IPS DF 4.7 (cell line): ENCODE data around the gene SYS1.
"Not testable (repeated sequence)": the region's sequence is repeated elsewhere in the genome, so short reads cannot be mapped to it uniquely, and the experiment has no call there.

Source experiments
- DNase-seq: peaks from one replicate; pipeline ENCODE4 v3.0.0-alpha.2; 2013; ENCODE audit warnings: low spot score; ENCODE audit errors: extremely low read depth

SYS1 gene

DNA sequence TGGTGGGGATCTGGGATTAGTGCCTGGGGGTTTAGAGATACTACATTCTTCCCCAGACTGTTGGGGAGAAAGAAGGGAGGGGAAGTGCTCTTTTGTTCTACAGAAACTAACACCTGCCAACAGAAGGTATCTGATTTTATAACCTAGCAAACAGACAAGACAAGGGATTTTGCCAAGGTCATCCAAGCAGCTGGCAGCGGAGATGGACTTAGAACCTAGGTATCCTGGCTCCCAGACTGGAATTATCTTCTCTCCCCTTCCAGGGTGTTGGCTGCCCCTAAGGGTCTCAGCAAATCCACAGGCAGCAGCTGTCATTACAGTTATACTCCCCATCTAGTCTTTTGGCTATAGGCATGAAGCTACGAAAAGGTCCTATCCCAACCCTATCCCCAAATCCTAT, 23.2 kb upstream of the SYS1 start:
- no peak for DNase-seq

DNA sequence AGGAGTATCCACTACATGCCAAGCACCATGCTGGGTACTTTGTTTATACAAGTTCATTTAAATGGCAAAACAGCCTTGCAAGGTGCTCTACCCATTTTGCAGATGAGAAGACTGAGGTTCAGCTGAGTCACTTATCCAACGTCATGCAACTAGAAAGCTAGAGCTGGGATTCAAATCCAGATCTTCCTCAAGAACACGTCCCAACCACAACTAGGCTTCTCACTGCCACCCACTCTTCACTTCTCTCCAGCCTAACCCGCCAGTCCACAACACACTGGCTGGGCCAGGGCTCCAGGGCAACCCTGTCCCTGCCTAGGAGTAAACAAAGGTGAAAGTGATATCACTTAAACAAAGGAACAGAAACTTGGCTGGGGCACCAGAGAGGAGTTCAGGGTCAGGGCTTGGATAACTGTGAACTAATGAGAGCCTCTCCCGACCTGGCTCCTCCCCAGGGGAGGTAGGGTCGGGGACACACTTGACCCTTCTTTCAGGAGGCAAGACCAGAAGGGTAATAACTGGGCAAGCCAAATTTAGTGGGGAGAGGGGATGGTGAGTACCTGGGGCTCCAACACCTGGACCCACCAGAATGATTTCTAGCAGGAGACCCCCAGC, 22.6 kb upstream of the SYS1 start:
- no peak for DNase-seq

DNA sequence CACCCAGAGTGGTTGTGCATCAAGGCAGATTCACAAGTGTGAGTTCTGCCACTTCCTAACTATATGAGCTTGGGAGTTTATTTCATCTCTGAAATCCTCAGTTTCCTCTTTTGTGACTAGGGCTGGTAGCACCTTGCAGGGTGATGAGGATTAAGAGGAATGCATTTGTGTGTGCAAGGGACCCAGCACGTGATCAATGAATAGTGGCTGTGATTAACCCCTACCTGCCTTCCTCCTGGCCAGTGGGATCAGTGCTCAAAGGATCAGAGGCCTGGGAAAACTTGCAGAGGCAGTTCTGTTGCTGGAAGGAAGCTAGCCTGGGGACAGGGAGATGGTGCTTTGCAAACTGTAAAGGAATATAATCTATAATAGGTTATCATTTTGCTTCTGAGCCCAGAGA, 22.0 kb upstream of the SYS1 start:
- DNase-seq = no peak

DNA sequence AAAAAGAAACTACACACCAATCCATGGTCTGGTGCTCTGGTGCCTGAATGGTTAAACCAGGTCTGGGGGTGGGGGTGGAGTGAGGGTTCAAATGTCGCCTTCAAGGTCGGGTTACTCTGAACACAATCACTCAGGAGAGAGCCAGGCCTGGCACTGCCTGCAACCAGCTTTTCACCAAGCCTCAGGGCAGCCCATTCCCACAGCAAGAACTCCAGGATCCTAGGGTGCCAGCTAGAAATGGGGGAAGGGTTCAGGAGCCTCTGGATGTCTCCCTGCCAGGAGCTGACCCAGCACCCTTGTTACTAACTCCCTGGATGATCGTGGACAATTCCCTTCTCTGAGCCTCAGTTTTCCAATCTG, 21.4 kb upstream of the SYS1 start:
- no peak for DNase-seq

DNA sequence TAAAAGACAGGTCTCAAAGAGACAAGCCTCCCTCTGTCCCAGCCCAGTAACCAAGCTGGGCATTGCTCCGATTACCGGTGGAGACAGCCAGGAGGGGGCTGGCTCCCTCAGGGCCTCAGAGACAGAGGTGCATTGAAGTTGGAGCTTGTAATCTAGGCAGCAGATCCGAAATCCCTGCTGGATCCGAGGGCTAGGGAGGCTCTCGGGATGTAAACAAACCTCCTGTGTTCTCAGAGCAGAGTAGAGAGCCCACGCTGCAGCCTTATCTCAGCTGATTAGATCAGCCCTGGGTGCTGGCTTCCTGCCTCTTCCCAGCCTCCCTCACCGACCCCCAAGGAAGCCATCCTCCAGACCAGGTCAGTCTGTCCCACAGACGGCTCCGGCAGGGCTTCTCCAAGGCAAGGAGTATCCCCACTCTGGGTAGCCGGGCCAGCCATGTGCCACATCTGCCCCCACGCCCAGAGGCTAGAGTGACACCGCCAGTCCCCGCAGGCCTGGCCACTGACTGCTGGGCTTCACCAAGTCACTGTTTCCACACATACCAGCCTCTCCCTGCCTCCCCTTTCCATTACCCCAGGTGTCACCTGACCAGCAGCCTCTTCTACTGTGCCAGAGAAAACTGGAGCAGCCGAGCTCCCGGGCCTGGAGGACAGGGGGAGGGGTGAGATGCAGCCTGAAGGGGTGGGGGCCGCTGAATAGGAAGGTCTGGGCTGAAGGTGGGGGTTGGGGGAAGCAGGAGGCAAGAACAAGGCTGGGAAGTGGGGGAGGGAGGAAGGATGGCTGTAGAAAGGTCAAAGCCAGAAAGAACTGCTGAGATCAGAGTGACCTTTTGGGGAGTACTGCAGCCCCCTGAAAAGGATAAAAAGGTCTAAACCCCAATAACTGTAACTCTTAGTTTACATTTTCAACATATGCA, 20.8 kb upstream of the SYS1 start:
- no peak for DNase-seq

DNA sequence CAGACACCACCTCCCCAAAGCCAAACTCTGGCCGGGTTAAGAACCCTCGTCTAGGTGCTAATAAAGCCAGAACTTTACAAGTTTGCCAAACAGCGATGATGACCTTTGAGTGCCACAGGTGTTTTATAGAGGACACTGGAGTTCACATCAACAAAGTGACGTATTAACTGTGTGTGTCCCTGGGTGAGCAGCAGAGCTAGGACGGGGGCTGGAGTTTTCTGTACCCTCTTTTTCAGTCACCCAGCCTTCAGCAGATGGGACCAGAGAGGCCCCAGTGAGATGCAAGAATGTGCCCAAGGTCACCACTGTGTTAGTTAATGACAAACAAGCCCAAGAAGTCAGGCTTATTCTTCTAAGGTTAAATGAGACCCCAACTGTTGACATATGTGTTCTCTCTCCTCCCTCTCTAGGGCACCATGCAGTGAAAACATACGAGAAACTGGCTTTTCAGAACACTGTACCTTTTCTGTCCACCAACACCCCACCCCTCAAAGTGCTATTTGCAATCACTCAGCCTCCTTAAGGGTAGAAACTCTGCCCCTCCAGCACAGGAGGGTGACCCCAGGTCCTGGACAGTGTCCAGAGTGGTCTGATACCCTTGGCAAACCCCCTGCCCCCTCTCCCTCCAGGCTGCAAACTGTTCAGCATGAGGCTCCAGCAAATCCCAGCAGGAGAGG, 20.0 kb upstream of the SYS1 start:
- no peak for DNase-seq

DNA sequence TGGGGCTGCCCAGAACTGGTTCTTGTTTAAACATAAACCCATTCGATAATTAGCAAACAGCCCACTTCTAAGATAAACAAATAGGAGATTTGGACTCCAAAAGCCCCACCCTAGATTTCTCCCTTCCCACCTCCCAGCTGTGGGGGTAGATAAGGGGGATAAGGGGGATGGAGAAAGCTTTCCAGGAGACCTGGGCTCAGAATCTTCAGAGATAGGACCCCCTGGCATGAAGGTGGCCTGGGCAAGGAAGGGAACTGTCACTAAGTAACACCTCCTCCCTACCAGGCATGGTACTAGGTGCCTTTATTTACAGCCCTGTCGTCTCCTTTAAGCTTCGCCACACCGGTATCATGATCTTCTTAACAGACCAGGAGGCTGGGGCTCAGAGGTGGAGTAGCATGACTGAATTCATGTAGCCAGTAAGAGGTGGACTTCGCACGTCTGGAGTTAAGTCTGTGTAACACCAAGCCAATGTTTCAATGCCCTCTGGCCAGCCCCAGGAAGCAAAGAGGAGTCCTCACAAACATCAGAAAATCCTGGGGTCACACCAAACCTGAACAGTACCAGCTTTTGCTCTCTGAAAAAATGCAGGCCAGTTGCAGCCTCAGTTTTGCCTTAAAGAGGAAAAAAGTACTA, 19.3 kb upstream of the SYS1 start:
- DNase-seq = no peak

DNA sequence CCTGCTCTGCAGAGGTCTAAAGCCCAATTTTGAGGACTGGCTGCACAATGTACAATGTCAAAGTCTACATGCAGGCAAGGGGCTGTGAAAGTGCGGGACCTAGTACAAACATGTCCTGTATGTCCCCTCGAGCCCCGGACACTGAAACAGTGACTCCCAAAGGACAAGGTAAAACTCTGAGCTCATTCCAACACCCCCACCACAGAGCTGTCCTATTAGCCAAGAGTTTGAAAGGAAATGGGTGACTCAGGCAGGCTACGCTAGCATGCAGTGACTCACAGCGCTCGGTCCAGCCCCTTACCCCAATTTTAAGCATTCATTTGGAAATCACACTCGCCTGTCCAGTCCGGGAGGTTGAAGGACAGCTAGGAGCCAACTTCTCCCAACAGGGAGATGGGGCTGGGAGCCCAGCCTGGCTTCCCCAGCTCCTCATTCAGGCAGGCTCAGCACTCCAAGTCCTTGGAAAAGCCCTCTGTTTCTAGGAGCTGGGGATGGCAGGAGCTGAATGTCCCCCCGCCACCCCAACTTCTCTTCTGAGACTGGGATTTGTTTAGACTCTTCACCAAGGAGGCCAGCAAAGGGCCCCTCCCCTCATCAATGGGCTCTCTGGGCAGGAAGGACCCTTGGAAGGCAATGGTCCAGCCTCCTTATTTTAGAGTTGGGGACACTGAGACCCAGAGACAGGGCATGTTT, 18.6 kb upstream of the SYS1 start:
- DNase-seq = no peak

DNA sequence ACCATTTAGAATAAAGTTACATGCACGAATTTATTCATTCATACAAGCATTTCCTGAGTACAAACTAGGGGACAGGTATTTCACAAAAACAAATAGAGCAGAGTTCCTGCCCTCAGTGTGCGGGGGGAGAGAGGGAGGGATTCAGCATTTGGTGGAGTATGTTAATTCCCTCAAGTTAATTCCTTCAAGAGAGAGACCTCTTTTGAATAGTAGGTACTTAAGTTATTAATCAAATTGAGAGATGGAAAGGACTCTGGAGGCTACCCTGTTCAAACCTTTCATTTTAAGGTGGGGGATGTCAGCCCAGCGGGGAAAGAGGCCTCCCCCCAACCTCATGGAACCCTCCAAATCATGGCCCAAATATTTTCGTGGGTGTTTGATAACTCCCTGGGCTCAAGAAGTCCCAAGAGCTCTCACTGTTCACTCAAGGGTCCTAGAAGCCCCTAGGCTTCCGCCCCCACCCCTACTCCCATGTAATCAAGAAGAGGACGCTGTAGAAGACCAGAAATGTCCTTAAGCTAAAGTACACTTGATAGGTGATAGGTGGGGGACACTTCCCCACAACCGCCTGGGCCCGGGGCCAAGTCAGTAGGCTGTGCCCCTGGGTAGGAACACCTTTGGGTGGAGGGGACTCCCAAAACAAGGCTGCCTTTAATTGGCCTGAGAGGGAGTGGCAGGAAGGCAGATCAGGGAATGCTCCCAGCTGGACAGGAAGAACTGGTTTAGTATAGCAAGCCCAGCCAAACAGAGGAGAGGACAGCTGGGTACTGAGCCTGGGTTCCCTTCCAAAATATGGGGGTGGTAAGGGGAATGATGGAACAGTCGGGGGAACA, 17.6 kb upstream of the SYS1 start:
- DNase-seq = no peak

DNA sequence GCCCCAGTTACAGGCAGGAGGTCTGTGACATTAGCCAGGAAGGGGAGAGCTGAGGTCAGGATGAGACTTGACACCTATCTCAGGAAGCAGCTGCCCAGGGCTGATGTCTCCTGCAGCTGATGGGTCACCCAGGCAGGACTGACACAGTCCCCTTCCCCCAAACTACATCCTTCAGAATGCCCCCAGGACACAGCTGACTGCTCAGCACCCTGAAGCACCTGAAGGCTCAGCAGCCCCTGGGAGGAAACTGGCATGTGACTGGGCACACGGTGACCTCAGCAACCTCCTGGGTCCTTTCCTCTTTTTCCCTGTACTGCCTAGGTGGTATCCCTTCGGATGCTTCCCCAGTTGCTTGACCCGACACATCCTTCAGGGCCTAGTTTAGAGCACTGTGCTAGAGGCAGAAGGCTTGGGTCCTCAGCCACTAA, 16.7 kb upstream of the SYS1 start:
- no peak for DNase-seq

DNA sequence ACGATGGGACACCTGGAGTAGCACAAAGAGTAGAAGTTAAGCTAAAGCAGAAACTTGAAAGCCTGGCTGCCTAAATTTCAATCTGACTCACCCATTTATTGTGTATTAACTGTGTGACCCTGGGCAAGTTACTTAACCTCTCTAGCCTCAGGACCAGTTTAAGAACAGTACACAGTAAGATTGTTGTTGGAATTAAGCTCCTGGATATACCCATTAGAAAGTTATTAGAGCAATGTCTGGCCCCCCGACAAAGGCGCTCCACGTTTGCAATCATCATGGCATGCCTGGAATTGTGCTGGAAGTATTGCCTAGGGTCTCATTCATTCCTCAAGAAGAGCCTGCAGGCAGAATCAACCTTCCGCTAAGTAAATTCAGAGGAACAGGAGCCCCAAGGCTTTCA, 16.1 kb upstream of the SYS1 start:
- no peak for DNase-seq

DNA sequence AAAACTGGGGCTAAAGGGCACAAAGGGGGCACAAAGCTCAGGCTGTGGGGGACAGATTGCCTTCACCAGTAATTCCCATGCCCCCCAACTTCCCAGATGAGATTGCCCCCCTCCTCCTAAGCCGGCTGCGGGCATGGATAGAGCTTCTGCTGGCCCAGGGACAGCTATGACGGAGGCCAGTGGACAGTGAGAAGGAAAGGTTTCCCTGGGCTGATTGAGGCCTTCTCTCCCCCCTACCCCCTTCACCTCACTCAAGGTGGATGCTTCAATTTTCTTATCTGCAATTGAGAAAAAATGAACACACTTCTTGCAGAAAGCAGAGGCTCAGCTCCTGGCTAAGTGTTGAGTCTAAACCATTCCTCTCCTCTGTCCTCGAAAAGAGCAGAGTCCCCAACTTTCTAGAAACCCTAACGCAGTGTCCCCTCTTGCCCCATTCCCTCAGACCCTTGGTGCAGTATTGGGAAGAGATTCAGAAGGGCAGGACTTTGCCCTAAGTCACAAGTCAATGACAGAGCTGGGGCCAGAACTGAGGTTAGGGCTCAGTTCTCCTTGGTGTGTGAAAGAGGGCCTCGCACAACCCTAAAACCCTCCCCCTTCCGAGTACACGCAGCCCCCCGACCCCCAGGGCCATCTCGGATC, 15.5 kb upstream of the SYS1 start:
- DNase-seq = no peak

DNA sequence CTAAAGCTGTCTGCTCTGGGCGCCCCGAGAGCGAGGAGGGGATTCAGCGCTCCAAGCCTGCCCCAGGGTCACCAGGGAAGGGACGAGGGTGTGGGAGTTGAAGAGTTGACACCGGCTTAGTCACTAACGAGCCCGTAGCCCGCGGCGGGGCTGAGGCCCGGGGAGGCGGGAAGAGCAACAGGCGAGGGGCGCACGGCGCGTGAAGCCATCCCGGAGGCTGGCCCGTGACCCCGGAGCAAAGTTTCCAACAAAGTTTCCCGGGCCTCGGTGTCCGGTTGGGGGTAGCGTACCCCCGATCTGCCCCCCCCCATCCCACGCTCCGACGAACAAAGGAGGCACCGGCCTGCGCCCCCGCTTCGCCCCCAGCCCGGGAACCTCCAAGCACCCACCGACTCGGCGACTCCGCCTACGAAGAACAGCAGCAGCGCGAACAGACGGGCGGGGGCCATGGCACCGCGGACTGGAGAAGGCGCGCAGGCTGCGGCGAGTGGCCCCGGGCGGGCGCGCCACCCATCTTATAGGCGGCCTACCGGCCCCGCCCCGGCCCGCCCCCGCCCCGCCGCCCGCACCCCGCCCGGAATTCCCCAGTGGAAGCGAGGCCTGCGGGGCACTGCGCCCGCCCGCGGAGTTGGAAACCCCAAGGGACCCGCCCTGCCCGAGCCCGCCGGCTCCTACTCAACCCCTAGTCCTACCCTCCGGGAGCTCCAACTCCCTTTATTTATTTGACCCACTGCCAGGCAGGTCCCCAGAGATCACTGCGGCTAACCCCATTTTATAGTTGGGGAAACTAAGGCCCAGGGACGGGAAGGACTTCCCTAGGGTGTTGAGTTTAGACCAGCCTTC, 14.8 kb upstream of the SYS1 start, which contains the start of gene SDC4:
Gene SDC4, minus strand, starts transcription at position 489 of the 843 bp plus-strand sequence. Its CDS starts 40 bp downstream, at position 449.
- DNase-seq = no peak

DNA sequence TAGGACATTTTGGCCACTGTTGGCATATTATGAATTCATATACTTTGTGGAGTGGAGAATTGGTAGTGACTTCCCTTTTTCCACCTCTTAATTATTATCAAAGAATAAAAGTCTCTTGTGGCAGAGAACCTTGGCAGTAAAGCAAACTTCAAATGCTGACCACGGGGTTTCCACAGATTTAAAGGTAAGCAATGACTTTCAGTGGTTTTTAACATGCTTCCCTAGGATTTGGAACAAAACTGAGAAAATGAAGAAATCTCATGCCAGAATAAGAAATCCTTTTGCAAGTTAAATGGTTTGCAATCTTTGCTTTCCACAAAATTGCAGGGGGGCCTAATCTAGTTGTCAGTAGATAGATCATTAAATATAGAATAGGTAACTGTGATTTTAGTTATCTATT, 12.7 kb upstream of the SYS1 start:
- DNase-seq = no peak

DNA sequence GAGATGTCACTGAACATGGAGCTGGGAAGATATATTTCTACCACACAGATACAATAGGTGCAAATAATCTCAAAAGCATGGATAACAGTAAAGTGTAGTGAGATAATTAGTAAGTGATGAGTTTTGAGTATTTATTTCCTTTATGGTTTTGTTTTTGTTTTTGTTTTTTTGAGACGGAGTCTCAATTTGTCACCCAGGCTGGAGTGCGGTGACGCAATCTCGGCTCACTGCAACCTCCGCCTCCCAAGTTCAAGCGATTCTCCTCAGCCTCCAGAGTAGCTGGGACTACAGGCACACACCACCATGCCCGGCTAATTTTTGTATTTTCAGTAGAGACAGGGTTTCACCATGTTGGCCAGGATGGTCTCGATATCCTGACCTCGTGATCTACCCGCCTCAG, 12.2 kb upstream of the SYS1 start:
- DNase-seq = not testable (repeated sequence)

DNA sequence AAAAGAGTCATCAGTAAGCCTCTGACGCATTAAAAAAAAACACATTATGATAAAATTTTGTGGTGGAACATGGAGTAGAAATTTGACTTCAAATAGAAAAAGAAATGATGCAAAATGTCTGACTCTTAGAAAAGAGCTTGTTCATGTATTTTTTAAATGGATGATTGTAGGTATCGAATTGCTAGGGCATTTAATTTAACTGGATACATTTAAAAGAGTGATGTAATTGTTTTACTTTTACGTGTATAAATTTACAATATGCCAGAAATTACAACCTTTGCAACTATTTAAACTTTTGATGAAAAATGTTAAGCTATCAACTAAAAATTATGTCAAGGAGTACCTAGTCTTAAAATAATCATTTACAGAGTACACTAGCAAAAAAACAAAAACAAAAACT, 10.2 kb upstream of the SYS1 start:
- DNase-seq = no peak

DNA sequence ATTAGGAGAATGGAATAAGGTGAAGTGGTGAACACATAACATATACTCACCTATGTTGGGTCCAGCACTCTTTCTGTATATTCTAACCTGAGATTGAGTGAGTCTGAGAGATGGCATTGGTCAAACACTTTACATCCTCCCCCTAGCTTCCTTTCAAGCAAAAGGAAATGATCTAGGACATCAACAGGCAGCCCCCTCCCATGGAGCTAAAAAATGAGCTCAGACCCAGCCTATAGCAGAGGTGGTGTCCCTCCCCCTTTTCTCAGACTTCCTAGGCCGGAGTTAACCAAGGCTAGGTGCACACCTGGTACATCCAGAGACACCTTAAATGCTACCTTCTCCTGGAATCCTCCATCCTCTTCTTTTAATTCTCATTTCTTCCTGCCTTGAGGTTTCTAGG, 9.2 kb upstream of the SYS1 start:
- no peak for DNase-seq

DNA sequence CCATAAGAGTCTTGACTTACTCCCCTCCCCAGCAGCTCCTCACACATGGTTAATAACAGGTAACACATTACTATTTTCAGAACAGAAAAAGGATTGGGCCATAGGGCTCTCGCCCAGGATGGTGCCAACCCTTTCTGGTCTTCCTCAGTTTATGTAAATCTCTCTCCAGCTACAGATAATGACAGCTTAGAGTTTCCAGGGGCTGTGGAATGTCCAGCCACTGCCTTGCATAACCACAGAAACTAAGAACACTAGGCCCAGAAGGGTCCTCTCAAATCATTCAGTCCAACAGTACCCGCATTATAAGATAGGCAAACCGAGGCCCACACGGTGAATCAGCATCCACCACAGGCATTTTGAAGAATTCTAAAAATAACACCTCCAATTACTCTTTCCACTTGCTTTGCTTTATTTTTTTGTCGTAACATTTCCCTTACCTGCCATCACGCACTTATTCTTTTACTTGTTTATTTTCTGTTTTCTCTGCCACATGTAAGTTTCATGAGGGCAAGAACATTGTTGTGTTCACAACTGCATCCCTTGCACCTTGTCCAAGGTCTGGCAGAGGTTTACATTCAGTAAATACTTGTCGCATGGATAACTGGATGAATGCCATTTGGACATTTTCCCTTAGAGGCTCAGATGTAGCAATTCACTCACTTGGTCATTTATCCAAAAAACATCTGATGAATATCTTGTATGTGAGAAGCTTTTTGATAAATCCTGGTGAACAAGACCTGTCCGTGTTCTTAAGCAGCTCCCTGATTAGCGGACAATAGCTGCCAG, 8.3 kb upstream of the SYS1 start:
- no peak for DNase-seq
